LNCaP clone FGC (cell line): ENCODE measurements around the gene RALY.

ENCODE experiments used
- DNase-seq: peaks from one replicate; pipeline ENCODE4 v3.0.0-alpha.2; 2011; ENCODE audit warnings: low read depth
- H3K4me3 ChIP-seq: 2 replicates; pipeline ENCODE4 v1.5.1; 2011; ENCODE audit warnings: mild to moderate bottlenecking, low read depth, low read length, control low read depth
- CTCF ChIP-seq: IDR thresholded peaks from 2 replicates; pipeline ENCODE4 v1.5.1; 2012; ENCODE audit warnings: mild to moderate bottlenecking; ENCODE audit not compliant: control insufficient read depth, insufficient read depth; ENCODE audit errors: extremely low read depth

Gene RALY

GRCh38 chr20:34004790-34005457 is 11.2 kb downstream of the RALY start:
- DNase-seq, result no peak
- no peak overlapping the region for H3K4me3 ChIP-seq
- TF ChIP-seq CTCF, result no peak

GRCh38 chr20:34006619-34007018 is 12.9 kb downstream of the RALY start:
- no peak for DNase-seq
- no peak overlapping the region for H3K4me3 ChIP-seq
- TF ChIP-seq CTCF, result no peak

GRCh38 chr20:34008477-34008876 is 14.8 kb downstream of the RALY start:
- H3K4me3 ChIP-seq, result no peak overlapping the region
- no peak for DNase-seq
- TF ChIP-seq CTCF, result no peak

- DNase-seq, result no peak
- no peak for TF ChIP-seq CTCF
- H3K4me3 ChIP-seq, result no peak overlapping the region
Measured at GRCh38 chr20:34010405-34010931, 16.8 kb downstream of the RALY start.

GRCh38 chr20:34011275-34011674 is 17.6 kb downstream of the RALY start:
- no peak for TF ChIP-seq CTCF
- no peak overlapping the region for H3K4me3 ChIP-seq
- no peak for DNase-seq

- H3K4me3 ChIP-seq, result no peak overlapping the region
- DNase-seq, result no peak
- TF ChIP-seq CTCF, result no peak
Measured at GRCh38 chr20:34012330-34012729, 18.6 kb downstream of the RALY start.

- H3K4me3 ChIP-seq, result no peak overlapping the region
- DNase-seq, result no peak
- no peak for TF ChIP-seq CTCF
Measured at GRCh38 chr20:34012735-34013134, 19.0 kb downstream of the RALY start.
